ENCODE results near the gene KRTAP9-4. TPM values are rescaled to one million over a fixed set of nuclear protein-coding genes. Genes with fewer than 3 reads are reported as not detected.
A peak's percentile ranks its signal among the peaks of the same experiment; 100 is the strongest.
"Not testable (repeated sequence)": the region's sequence is repeated elsewhere in the genome, so short reads cannot be mapped to it uniquely, and the experiment has no call there.

The KRTAP9-4 gene
- polyA plus RNA-seq, 2 of the 4 experiments (the other 2 are of a cell fraction), result not detected

GRCh38 chr17:41215681-41216080, 33.8 kb upstream of the KRTAP9-4 start:
- CTCF ChIA-PET, result interaction anchor here (1.1 to 1.3 kb wide), 2 partner anchors 28 to 333 kb away, joined by 3 read pairs; no protein-coding TSS in a partner anchor
- POLR2A ChIA-PET, result no interaction called here

GRCh38 chr17:41223821-41224220, 25.7 kb upstream of the KRTAP9-4 start:
- H3K9me3 ChIP-seq, result peaks cover 3% of the 10 kb centered on the region; the same call in 1 of the 3 replicates
- CTCF ChIA-PET, result no interaction called here
- POLR2A ChIA-PET, result no interaction called here
- 68% methylated on average over 2 of the region's 2 CpGs for WGBS (ENCODE audit: missing lambda C conversion rate)
- H3K4me3 ChIP-seq, result no peak overlapping the region
- no peak for ATAC-seq
- peak; percentile 18 for FAIRE-seq
- no peaks in the 10 kb centered on the region for H3K4me1 ChIP-seq
- H3K27ac ChIP-seq, result no peak overlapping the region
- TF ChIP-seq MAFK (IDR thresholded peaks at IDR 0.05; ENCODE audit: partially characterized antibody) (peak; percentile 40), CTCF (IDR thresholded peaks at IDR 0.05) (no peak), HES2 (IDR thresholded peaks at IDR 0.05) (no peak), RARB (CRISPR knock-in tag; IDR thresholded peaks at IDR 0.05) (no peak), ZC3H11A (IDR thresholded peaks at IDR 0.05) (no peak), FOSB (CRISPR knock-in tag; IDR thresholded peaks at IDR 0.05) (no peak)
- no peak overlapping the region for H3K4me2 ChIP-seq
- DNase-seq (ENCODE audit: low read depth in 1 of 2, low spot score in 1 of 2), result no peak

More at GRCh38 chr17:41215681-41216080, 33.8 kb upstream of the KRTAP9-4 start:
- TF ChIP-seq EHF (CRISPR knock-in tag; IDR thresholded peaks at IDR 0.05) (no peak), HOXB13 (CRISPR knock-in tag; IDR thresholded peaks at IDR 0.05; ENCODE audit: low read depth) (no peak), REST (IDR thresholded peaks at IDR 0.05) (no peak), CHD2 (IDR thresholded peaks at IDR 0.05; ENCODE audit: low read length, partially characterized antibody) (no peak), ZFP36 (IDR thresholded peaks at IDR 0.05; ENCODE audit: borderline replicate concordance, partially characterized antibody) (no peak), POLR2AphosphoS2 (conservative IDR thresholded peaks at IDR 0.05; ENCODE audit: low read length) (no peak), ZSCAN20 (CRISPR knock-in tag; IDR thresholded peaks at IDR 0.05) (no peak)
- peaks cover 6% of the 10 kb centered on the region; the same call in 1 of the 3 replicates for H3K9me3 ChIP-seq
- 78% methylated on average over 1 of the region's 1 CpG for WGBS (ENCODE audit: missing lambda C conversion rate)
- ATAC-seq (no peak), DNase-seq (ENCODE audit: low read depth in 1 of 2, low spot score in 1 of 2) (no peak), FAIRE-seq (peak; percentile 32)
- peaks cover 24% of the 10 kb centered on the region for H3K4me1 ChIP-seq
- H3K27ac ChIP-seq, result no peak overlapping the region
- H3K4me2 ChIP-seq, result no peak overlapping the region
- no peak overlapping the region for H3K4me3 ChIP-seq

GRCh38 chr17:41226051-41226450, 23.4 kb upstream of the KRTAP9-4 start:
- ChIA-PET POLR2A (no interaction called here), CTCF (interaction anchor here (1.1 kb wide), 1 partner anchor 37 kb away, joined by 4 read pairs; no protein-coding TSS in a partner anchor)
- FAIRE-seq (peak; percentile 80), DNase-seq (ENCODE audit: low read depth in 1 of 2, low spot score in 1 of 2) (no peak), ATAC-seq (no peak)
- no peak for TF ChIP-seq FOXS1 (CRISPR knock-in tag; IDR thresholded peaks at IDR 0.05)
- no peak for TF ChIP-seq RARB (CRISPR knock-in tag; IDR thresholded peaks at IDR 0.05)
- no peak for TF ChIP-seq HOXB5 (CRISPR knock-in tag; IDR thresholded peaks at IDR 0.05)
- TF ChIP-seq MAZ (IDR thresholded peaks at IDR 0.05; ENCODE audit: borderline replicate concordance, low read depth, low read length), result no peak
- TF ChIP-seq FOSL2 (IDR thresholded peaks at IDR 0.05), result no peak
- no peak for TF ChIP-seq FOSL2 (CRISPR knock-in tag; IDR thresholded peaks at IDR 0.05)
- no peak for TF ChIP-seq RNF2 (IDR thresholded peaks at IDR 0.05; ENCODE audit: borderline replicate concordance, low read depth)
- TF ChIP-seq RFX5 (IDR thresholded peaks at IDR 0.05), result no peak
- no peak for TF ChIP-seq CEBPB (IDR thresholded peaks at IDR 0.05)
- no peak for TF ChIP-seq BCL3 (IDR thresholded peaks at IDR 0.05)
- no peak for TF ChIP-seq POLR2A (IDR thresholded peaks at IDR 0.05; ENCODE audit: low read length)
- no peak for TF ChIP-seq HES2 (IDR thresholded peaks at IDR 0.05)
- no peak for TF ChIP-seq ZC3H11A (IDR thresholded peaks at IDR 0.05)
- no peak for TF ChIP-seq TP53 (CRISPR knock-in tag; IDR thresholded peaks at IDR 0.05)
- no peak for TF ChIP-seq NR3C1 (IDR thresholded peaks at IDR 0.05)
- no peak for TF ChIP-seq NFE2L2 (conservative IDR thresholded peaks at IDR 0.05; ENCODE audit: low read length)
- no peak for TF ChIP-seq SMC3 (IDR thresholded peaks at IDR 0.05)
- H3K4me2 ChIP-seq, result no peak overlapping the region
- no peaks in the 10 kb centered on the region for H3K9me3 ChIP-seq
- H3K4me3 ChIP-seq, result no peak overlapping the region
- H3K27ac ChIP-seq, result no peak overlapping the region
- 90% methylated on average over 6 of the region's 6 CpGs for WGBS (ENCODE audit: missing lambda C conversion rate)
- no peaks in the 10 kb centered on the region for H3K4me1 ChIP-seq

- 48% methylated on average over 3 of the region's 4 CpGs for WGBS (ENCODE audit: missing lambda C conversion rate)
- H3K4me3 ChIP-seq; POLR2A ChIA-PET; FAIRE-seq; DNase-seq (ENCODE audit: low read depth in 1 of 2, low spot score in 1 of 2); H3K27ac ChIP-seq; H3K9me3 ChIP-seq; CTCF ChIA-PET; ATAC-seq; H3K4me2 ChIP-seq; H3K4me1 ChIP-seq: not testable (repeated sequence)
Measured at GRCh38 chr17:41226598-41227095, 22.8 kb upstream of the KRTAP9-4 start, which contains the start of gene KRTAP9-2. Gene KRTAP9-2 (plus strand): TSS chr17:41226648. CDS start chr17:41226655, 7 bp downstream.

Measured in A549 (cell line).